GM12878 (cell line): ENCODE data around the gene TMEM135. TPM values are rescaled to one million over a fixed set of nuclear protein-coding genes. Genes with fewer than 3 reads are reported as not detected.

ENCODE experiments used
- ATAC-seq: fragments of 200-7000 bp; cut with Tn5 transposase; 3 replicates; pipeline ENCODE4 v1.9.1; 2020; ENCODE audit warnings: mild to moderate bottlenecking, moderate library complexity
- BruUV-seq: library from RNA; stranded (reverse); fragments of 400-500 nt; replicated peaks from 2 replicates; lab custom pipeline; 2021; lab: Mats Ljungman, UMichigan
- CTCF ChIA-PET: fragments of 300-600 bp; sonication (Branson Sonifier 250); formaldehyde crosslinking; extraction: SDS; loops from one replicate; lab custom pipeline; 2021; ENCODE audit warnings: inconsistent platforms; lab: Yijun Ruan, JAX
- POLR2A ChIA-PET: fragments of 350-600 bp; formaldehyde crosslinking; extraction: SDS; loops from one replicate; lab custom pipeline; 2021; ENCODE audit warnings: inconsistent platforms; lab: Charles Lee
- RAD21 ChIA-PET: fragments of 300-600 bp; sonication (Branson Sonifier 250); formaldehyde crosslinking; loops from one replicate; lab custom pipeline; 2023; ENCODE audit warnings: antibody characterized with exemption; ENCODE audit not compliant: unreplicated experiment; lab: Charles Lee
- SMC1A ChIA-PET: fragments of 300-600 bp; sonication (Branson Sonifier 250); formaldehyde crosslinking; loops from one replicate; lab custom pipeline; 2023; ENCODE audit not compliant: unreplicated experiment, uncharacterized antibody; lab: Charles Lee
- DNase-seq: peaks from one replicate; pipeline ENCODE4 v3.0.0-alpha.2; 2011; ENCODE audit warnings: low read depth, low spot score
- FAIRE-seq: peaks from 3 replicates; lab custom pipeline; 2011; peaks lifted over from hg19 to GRCh38; lab: Jason Lieb, UNC
- H2AFZ ChIP-seq: 2 replicates; pipeline ENCODE4 v1.6.0; 2011; ENCODE audit warnings: low read depth, low read length, control low read depth; ENCODE audit not compliant: control insufficient read depth
- H3K27ac ChIP-seq: 2 replicates; pipeline ENCODE4 v1.5.1; 2011; ENCODE audit warnings: control low read depth; ENCODE audit not compliant: control insufficient read depth, insufficient read depth
- H3K27me3 ChIP-seq, 2 experiments: replicated peaks in 1 of 2; 2 replicates each; pipeline versions ENCODE4 v1.6.0 to v1.6.1; 2011; ENCODE audit warnings: low read length in 1 of 2; ENCODE audit not compliant: control insufficient read depth in 2 of 2, insufficient read depth in 2 of 2
- H3K36me3 ChIP-seq, 2 experiments: 2 replicates each; pipeline ENCODE4 v1.5.1; 2011; ENCODE audit warnings: low read length in 1 of 2; ENCODE audit not compliant: control insufficient read depth in 2 of 2, insufficient read depth in 2 of 2
- H3K4me1 ChIP-seq: 2 replicates; pipeline ENCODE4 v1.6.1; 2011; ENCODE audit warnings: mild to moderate bottlenecking, low read length, moderate library complexity, mixed read lengths; ENCODE audit not compliant: control insufficient read depth, insufficient read depth
- H3K4me2 ChIP-seq: 2 replicates; pipeline ENCODE4 v1.6.0; 2011; ENCODE audit warnings: control low read depth; ENCODE audit not compliant: control insufficient read depth, insufficient read depth
- H3K4me3 ChIP-seq: fragments of 200-600 bp; sonication (generic); 2 replicates; pipeline ENCODE4 v1.5.1; 2016
- H3K79me2 ChIP-seq: 2 replicates; pipeline ENCODE4 v1.6.0; 2011; ENCODE audit warnings: low read length; ENCODE audit not compliant: control insufficient read depth, insufficient read depth
- H3K9ac ChIP-seq: 2 replicates; pipeline ENCODE4 v1.8.0; 2011; ENCODE audit warnings: low read length, control low read depth, mixed read lengths; ENCODE audit not compliant: control insufficient read depth, insufficient read depth
- H3K9me3 ChIP-seq: replicated peaks from 3 replicates; pipeline ENCODE4 v1.5.1; 2011; ENCODE audit warnings: mild to moderate bottlenecking, low read length; ENCODE audit not compliant: control insufficient read depth, insufficient read depth
- H4K20me1 ChIP-seq: 2 replicates; pipeline ENCODE4 v1.6.0; 2011; ENCODE audit not compliant: control insufficient read depth, insufficient read depth
- ATF3 ChIP-seq: IDR thresholded peaks from 2 replicates; pipeline ENCODE4 v1.6.1; 2011; ENCODE audit warnings: low read depth, mild to moderate bottlenecking, low read length, moderate library complexity, borderline replicate concordance; ENCODE audit errors: extremely low read depth
- ATF7 ChIP-seq: fragments of 450-650 bp; IDR thresholded peaks from 2 replicates; pipeline ENCODE4 v1.6.1; 2016; ENCODE audit warnings: low read depth, mild to moderate bottlenecking
- KAT2A ChIP-seq: conservative IDR thresholded peaks from 2 replicates; pipeline ENCODE4 v1.6.1; 2011; ENCODE audit warnings: low read depth, low read length; ENCODE audit not compliant: control insufficient read depth
- MEF2B ChIP-seq: fragments of 450-650 bp; IDR thresholded peaks from 2 replicates; pipeline ENCODE4 v1.6.1; 2018; ENCODE audit warnings: mild to moderate bottlenecking, moderate library complexity; ENCODE audit not compliant: partially characterized antibody, poor library complexity, severe bottlenecking
- NRF1 ChIP-seq: conservative IDR thresholded peaks from 2 replicates; pipeline ENCODE4 v1.6.1; 2011; ENCODE audit warnings: mild to moderate bottlenecking, low read depth, low read length, improper control_type of control experiment
- POLR2AphosphoS5 ChIP-seq: IDR thresholded peaks from 2 replicates; pipeline ENCODE4 v1.6.1; 2011; ENCODE audit warnings: mild to moderate bottlenecking, low read length, inconsistent platforms
- REST ChIP-seq: IDR thresholded peaks from 2 replicates; pipeline ENCODE4 v1.6.1; 2012; ENCODE audit warnings: mild to moderate bottlenecking, low read depth, low read length
- SIX5 ChIP-seq: IDR thresholded peaks from 2 replicates; pipeline ENCODE4 v1.6.1; 2011; ENCODE audit warnings: mild to moderate bottlenecking, low read depth, low read length, moderate library complexity; ENCODE audit not compliant: severe bottlenecking
- SMARCA5 ChIP-seq: fragments of 450-650 bp; IDR thresholded peaks from 2 replicates; pipeline ENCODE4 v1.6.1; 2017; ENCODE audit warnings: mild to moderate bottlenecking
- WRNIP1 ChIP-seq: IDR thresholded peaks from 2 replicates; pipeline ENCODE4 v1.6.1; 2011; ENCODE audit warnings: low read depth, low read length, improper control_type of control experiment, borderline replicate concordance
- ZBTB4 ChIP-seq: fragments of 450-650 bp; formaldehyde crosslinking; IDR thresholded peaks from 2 replicates; pipeline ENCODE4 v1.4.0; 2022; ENCODE audit warnings: mild to moderate bottlenecking, moderate library complexity
- ZBTB40 ChIP-seq: fragments of 450-650 bp; IDR thresholded peaks from 2 replicates; pipeline ENCODE4 v1.6.1; 2016; ENCODE audit warnings: mild to moderate bottlenecking, moderate library complexity, borderline replicate concordance
- ZSCAN29 ChIP-seq: fragments of 450-650 bp; IDR thresholded peaks from 2 replicates; pipeline ENCODE4 v1.6.1; 2017; ENCODE audit warnings: mild to moderate bottlenecking, moderate library complexity
- WGBS: methylation state at CpG from one replicate; pipeline ENCODE4 v1.1.6; 2016; ENCODE audit warnings: low lambda C conversion rate; ENCODE audit not compliant: insufficient replicate concordance, insufficient coverage; ENCODE audit errors: missing lambda C conversion rate; 5-methylcytosine and 5-hydroxymethylcytosine counted together
- in situ Hi-C: fragments of 300-500 bp; cut with MboI; formaldehyde crosslinking; loops from 9 replicates; pipeline ENCODE4 v1.14.3; 2018; ENCODE audit warnings: mixed read lengths
- intact Hi-C: fragments of 100-400 bp; cut with micrococcal nuclease; formaldehyde crosslinking; loops from one replicate; pipeline ENCODE4 v1.14.2; 2022; ENCODE audit not compliant: unreplicated experiment
- polyA plus RNA-seq, 11 experiments: library from polyadenylated mRNA; depleted of rRNA in 4 of 11; unstranded in 6 of 11; stranded (reverse) in 5 of 11; fragments of >200 nt; fragmentation: Nextera tagmentation in 4 of 11; fragmentation: Illumina TruSeq in 1 of 11; extraction: Ambion mirVana in 4 of 11; extraction: Trizol in 1 of 11; gene quantifications; 1 replicate in 1 of 11; 2 replicates in 10 of 11; pipeline versions ENCODE4 v1.2.1 to v1.2.3, GENCODE V29; 2011 to 2016; ENCODE audit warnings: inconsistent platforms in 2 of 11, missing spikeins in 2 of 11, low read depth in 1 of 11
- total RNA-seq, 4 experiments: library from RNA; depleted of rRNA in 3 of 4; stranded (reverse); fragments of >200 nt in 3 of 4; fragmentation: Illumina TruSeq in 1 of 4; extraction: Trizol in 1 of 4; gene quantifications; 2 replicates each; pipeline versions ENCODE4 v1.2.1 to v1.2.3, GENCODE V29; 2013 to 2021

The TMEM135 gene
- total and polyA plus RNA-seq, 10 of the 15 experiments (the other 5 are each of a cell fraction or from before 2014, with no cell fraction given) = 7.2 to 117 (median 12.9) TPM

GRCh38 chr11:87005569-87005921 lies 32.2 kb upstream of the TMEM135 start:
- no TSS peak for BruUV-seq
- H2AFZ ChIP-seq = no peak overlapping the region
- no peaks in the 10 kb centered on the region for H3K36me3 ChIP-seq
- ChIA-PET RAD21 (no interaction called here), SMC1A (interaction anchor here (0.6 to 1.4 kb wide), 3 partner anchors 17 to 142 kb away, joined by 3 read pairs; no protein-coding TSS in a partner anchor), POLR2A (no interaction called here), CTCF (interaction anchor here (1.3 kb wide), 1 partner anchor 10 kb away, joined by 4 read pairs; no protein-coding TSS in a partner anchor)
- 6% methylated on average over 3 of the region's 3 CpGs for WGBS
- no peaks in the 10 kb centered on the region for H3K27me3 ChIP-seq
- no peak for ATAC-seq
- no peak overlapping the region for H3K27ac ChIP-seq
- no peak overlapping the region for H3K4me3 ChIP-seq
- no peak for DNase-seq
- H4K20me1 ChIP-seq = no peaks in the 10 kb centered on the region
- intact Hi-C loops = no loop called here
- no peak for FAIRE-seq
- no peak overlapping the region for H3K9ac ChIP-seq
- in situ Hi-C loops = no loop called here
- H3K79me2 ChIP-seq = no peaks in the 10 kb centered on the region
- H3K9me3 ChIP-seq = no peaks in the 10 kb centered on the region
- no peak overlapping the region for H3K4me2 ChIP-seq
- H3K4me1 ChIP-seq = no peaks in the 10 kb centered on the region
- TF ChIP-seq POLR2AphosphoS5 (no peak), ATF3 (no peak), ZBTB40 (no peak), ZBTB4 (CRISPR knock-in tag) (no peak), REST (no peak), SIX5 (no peak), MEF2B (no peak), ZSCAN29 (no peak), ATF7 (no peak), WRNIP1 (no peak), KAT2A (no peak), NRF1 (no peak), SMARCA5 (no peak)
